Measurements from ENCODE around the gene HOGA1. TPM values are rescaled to one million over a fixed set of nuclear protein-coding genes. Genes with fewer than 3 reads are reported as not detected.
A peak's percentile ranks its signal among the peaks of the same experiment; 100 is the strongest.

Gene HOGA1
- total and polyA plus RNA-seq, 2 of the 13 experiments (the other 11 are each of a cell fraction or from before 2014, with no cell fraction given): 7.6 to 19.5 TPM

DNA sequence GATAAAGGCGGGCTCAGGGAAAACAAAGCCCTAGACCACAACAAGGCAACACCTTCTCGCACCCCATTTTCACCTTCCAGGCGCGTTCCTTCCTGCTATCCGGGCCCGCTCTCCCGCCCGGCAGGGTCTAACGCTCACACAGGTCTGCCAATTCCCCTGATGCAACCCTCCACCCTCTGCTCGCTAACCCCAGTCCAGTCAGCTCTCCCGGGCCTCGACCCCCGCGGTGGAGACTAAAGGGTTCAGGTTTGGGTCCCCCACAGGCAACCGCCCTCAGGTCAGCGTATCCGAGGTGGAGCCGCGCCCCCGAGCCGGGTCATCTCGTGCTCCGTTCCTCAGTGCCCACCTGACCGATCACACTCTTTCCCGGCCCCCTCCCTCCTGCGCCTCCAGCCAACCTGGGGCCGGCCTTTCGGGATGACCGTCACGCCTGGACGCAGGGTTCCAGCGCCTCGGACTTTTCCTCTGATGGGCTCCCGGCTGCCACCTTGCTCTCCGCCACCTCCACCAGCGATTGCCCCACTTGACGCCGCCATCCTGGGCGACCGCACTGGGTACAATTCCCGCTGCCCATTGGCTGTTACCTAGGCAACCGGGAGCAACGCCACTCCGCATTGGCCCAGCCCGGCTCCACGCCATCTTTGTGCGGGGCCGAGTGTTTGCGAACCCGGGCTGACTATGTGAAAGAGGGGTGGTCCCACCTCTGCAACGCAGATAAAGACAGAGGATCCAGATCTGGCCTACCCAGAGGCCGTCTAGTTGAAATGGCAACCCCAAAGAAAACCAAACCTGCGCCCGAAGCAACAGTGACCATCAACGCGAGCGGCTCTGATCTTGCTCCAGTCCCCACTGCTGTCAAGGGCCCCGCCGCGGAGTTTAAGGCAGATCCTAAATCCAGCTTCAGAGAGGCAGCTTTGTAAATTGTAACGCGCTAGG, 49.0 kb downstream of the HOGA1 start, which contains the start of gene MORN4 (continued):
- TF ChIP-seq NFATC3 (CRISPR knock-in tag; IDR thresholded peaks at IDR 0.05): 0 out of 2 replicates have a peak, but pooled peaks have one; percentile 52
- TF ChIP-seq, protein P1, sequence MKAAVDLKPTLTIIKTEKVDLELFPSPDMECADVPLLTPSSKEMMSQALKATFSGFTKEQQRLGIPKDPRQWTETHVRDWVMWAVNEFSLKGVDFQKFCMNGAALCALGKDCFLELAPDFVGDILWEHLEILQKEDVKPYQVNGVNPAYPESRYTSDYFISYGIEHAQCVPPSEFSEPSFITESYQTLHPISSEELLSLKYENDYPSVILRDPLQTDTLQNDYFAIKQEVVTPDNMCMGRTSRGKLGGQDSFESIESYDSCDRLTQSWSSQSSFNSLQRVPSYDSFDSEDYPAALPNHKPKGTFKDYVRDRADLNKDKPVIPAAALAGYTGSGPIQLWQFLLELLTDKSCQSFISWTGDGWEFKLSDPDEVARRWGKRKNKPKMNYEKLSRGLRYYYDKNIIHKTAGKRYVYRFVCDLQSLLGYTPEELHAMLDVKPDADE (CRISPR knock-in tag; IDR thresholded peaks at IDR 0.05): no peak
- no peak for TF ChIP-seq MAFG (CRISPR knock-in tag; IDR thresholded peaks at IDR 0.05)
- no peak for TF ChIP-seq ZNF749 (CRISPR knock-in tag; IDR thresholded peaks at IDR 0.05; ENCODE audit: borderline replicate concordance)
- TF ChIP-seq ELF1 (CRISPR knock-in tag; IDR thresholded peaks at IDR 0.05): 0 out of 2 replicates have a peak, but pooled peaks have one; percentile 11
- TF ChIP-seq, protein P2, sequence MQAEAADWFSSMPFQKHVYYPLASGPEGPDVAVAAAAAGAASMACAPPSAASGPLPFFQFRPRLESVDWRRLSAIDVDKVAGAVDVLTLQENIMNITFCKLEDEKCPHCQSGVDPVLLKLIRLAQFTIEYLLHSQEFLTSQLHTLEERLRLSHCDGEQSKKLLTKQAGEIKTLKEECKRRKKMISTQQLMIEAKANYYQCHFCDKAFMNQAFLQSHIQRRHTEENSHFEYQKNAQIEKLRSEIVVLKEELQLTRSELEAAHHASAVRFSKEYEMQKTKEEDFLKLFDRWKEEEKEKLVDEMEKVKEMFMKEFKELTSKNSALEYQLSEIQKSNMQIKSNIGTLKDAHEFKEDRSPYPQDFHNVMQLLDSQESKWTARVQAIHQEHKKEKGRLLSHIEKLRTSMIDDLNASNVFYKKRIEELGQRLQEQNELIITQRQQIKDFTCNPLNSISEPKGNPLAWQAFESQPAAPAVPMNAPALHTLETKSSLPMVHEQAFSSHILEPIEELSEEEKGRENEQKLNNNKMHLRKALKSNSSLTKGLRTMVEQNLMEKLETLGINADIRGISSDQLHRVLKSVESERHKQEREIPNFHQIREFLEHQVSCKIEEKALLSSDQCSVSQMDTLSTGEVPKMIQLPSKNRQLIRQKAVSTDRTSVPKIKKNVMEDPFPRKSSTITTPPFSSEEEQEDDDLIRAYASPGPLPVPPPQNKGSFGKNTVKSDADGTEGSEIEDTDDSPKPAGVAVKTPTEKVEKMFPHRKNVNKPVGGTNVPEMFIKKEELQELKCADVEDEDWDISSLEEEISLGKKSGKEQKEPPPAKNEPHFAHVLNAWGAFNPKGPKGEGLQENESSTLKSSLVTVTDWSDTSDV (CRISPR knock-in tag; IDR thresholded peaks at IDR 0.05): no peak
- TF ChIP-seq EP300 (IDR thresholded peaks at IDR 0.05; ENCODE audit: low read depth in 2 of 2, low read length in 2 of 2): no peak
- TF ChIP-seq EP300 (CRISPR knock-in tag; IDR thresholded peaks at IDR 0.05; ENCODE audit: borderline replicate concordance): no peak
- no peak for TF ChIP-seq ZNF335 (CRISPR knock-in tag; IDR thresholded peaks at IDR 0.05)
- TF ChIP-seq U2AF2 (IDR thresholded peaks at IDR 0.05; ENCODE audit: low read depth, low read length): no peak
- TF ChIP-seq, protein P3, sequence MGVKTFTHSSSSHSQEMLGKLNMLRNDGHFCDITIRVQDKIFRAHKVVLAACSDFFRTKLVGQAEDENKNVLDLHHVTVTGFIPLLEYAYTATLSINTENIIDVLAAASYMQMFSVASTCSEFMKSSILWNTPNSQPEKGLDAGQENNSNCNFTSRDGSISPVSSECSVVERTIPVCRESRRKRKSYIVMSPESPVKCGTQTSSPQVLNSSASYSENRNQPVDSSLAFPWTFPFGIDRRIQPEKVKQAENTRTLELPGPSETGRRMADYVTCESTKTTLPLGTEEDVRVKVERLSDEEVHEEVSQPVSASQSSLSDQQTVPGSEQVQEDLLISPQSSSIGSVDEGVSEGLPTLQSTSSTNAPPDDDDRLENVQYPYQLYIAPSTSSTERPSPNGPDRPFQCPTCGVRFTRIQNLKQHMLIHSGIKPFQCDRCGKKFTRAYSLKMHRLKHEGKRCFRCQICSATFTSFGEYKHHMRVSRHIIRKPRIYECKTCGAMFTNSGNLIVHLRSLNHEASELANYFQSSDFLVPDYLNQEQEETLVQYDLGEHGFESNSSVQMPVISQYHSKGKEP (CRISPR knock-in tag; IDR thresholded peaks at IDR 0.05): no peak
- TF ChIP-seq, protein P4, sequence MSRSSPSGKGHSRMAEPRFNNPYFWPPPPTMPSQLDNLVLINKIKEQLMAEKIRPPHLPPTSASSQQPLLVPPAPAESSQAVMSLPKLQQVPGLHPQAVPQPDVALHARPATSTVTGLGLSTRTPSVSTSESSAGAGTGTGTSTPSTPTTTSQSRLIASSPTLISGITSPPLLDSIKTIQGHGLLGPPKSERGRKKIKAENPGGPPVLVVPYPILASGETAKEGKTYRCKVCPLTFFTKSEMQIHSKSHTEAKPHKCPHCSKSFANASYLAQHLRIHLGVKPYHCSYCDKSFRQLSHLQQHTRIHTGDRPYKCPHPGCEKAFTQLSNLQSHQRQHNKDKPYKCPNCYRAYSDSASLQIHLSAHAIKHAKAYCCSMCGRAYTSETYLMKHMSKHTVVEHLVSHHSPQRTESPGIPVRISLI (CRISPR knock-in tag; IDR thresholded peaks at IDR 0.05; ENCODE audit: borderline replicate concordance): no peak
- TF ChIP-seq KLF9 (CRISPR knock-in tag; IDR thresholded peaks at IDR 0.05; ENCODE audit: low read depth): no peak
- no peak for TF ChIP-seq ZSCAN12 (CRISPR knock-in tag; IDR thresholded peaks at IDR 0.05)
- TF ChIP-seq TOPORS (CRISPR knock-in tag; IDR thresholded peaks at IDR 0.05): no peak
- peak; percentile 48; the same call in 1 of the 2 replicates for TF ChIP-seq HIVEP1 (CRISPR knock-in tag; IDR thresholded peaks at IDR 0.05)
- TF ChIP-seq TEAD2 (CRISPR knock-in tag; IDR thresholded peaks at IDR 0.05): no peak
- peak; percentile 78; the same call in 1 of the 2 replicates for TF ChIP-seq KAT7 (CRISPR knock-in tag; IDR thresholded peaks at IDR 0.05; ENCODE audit: borderline replicate concordance)
- TF ChIP-seq, protein P5, sequence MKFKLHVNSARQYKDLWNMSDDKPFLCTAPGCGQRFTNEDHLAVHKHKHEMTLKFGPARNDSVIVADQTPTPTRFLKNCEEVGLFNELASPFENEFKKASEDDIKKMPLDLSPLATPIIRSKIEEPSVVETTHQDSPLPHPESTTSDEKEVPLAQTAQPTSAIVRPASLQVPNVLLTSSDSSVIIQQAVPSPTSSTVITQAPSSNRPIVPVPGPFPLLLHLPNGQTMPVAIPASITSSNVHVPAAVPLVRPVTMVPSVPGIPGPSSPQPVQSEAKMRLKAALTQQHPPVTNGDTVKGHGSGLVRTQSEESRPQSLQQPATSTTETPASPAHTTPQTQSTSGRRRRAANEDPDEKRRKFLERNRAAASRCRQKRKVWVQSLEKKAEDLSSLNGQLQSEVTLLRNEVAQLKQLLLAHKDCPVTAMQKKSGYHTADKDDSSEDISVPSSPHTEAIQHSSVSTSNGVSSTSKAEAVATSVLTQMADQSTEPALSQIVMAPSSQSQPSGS (CRISPR knock-in tag; IDR thresholded peaks at IDR 0.05): no peak
- peak; percentile 14 for TF ChIP-seq MED8 (CRISPR knock-in tag; IDR thresholded peaks at IDR 0.05; ENCODE audit: insufficient replicate concordance)
- TF ChIP-seq MYC (CRISPR knock-in tag; IDR thresholded peaks at IDR 0.05; ENCODE audit: borderline replicate concordance): no peak

Data from HepG2 (cell line).